IPS-15b (cell line): Measurements from ENCODE around the gene MSMP.

ENCODE experiments used
- H3K27me3 ChIP-seq: one replicate; pipeline ENCODE4 v1.6.1; 2013; ENCODE audit warnings: low read length; ENCODE audit not compliant: control insufficient read depth, insufficient read depth
- H3K36me3 ChIP-seq: one replicate; pipeline ENCODE4 v1.6.1; 2013; ENCODE audit warnings: low read length; ENCODE audit not compliant: control insufficient read depth, insufficient read depth
- H3K4me1 ChIP-seq: one replicate; pipeline ENCODE4 v1.6.1; 2013; ENCODE audit warnings: mild to moderate bottlenecking, low read length; ENCODE audit not compliant: control insufficient read depth, insufficient read depth
- H3K4me3 ChIP-seq: one replicate; pipeline ENCODE4 v1.5.1; 2013; ENCODE audit warnings: low read depth, low read length
- H3K9ac ChIP-seq: one replicate; pipeline ENCODE4 v1.6.1; 2013; ENCODE audit warnings: low read depth, mild to moderate bottlenecking, low read length
- H3K9me3 ChIP-seq: one replicate; pipeline ENCODE4 v1.6.1; 2013; ENCODE audit warnings: mild to moderate bottlenecking, low read length; ENCODE audit not compliant: control insufficient read depth, insufficient read depth

Gene MSMP

GRCh38 chr9:35728041-35728971 lies 25.8 kb downstream of the MSMP start:
- H3K4me3 ChIP-seq, result peak overlapping the region; percentile 52
- no peak overlapping the region for H3K9ac ChIP-seq
- H3K9me3 ChIP-seq, result no peaks in the 10 kb centered on the region
- H3K27me3 ChIP-seq, result no peaks in the 10 kb centered on the region
- peaks cover 34% of the 10 kb centered on the region for H3K4me1 ChIP-seq
- H3K36me3 ChIP-seq, result peaks cover 19% of the 10 kb centered on the region

GRCh38 chr9:35727676-35728040 lies 26.4 kb downstream of the MSMP start:
- Histone ChIP-seq H3K4me1 (peaks cover 34% of the 10 kb centered on the region), H3K9ac (peak overlapping the region; percentile 27), H3K36me3 (peaks cover 22% of the 10 kb centered on the region), H3K27me3 (no peaks in the 10 kb centered on the region), H3K9me3 (no peaks in the 10 kb centered on the region), H3K4me3 (peak overlapping the region; percentile 52)

GRCh38 chr9:35726931-35727330 lies 27.1 kb downstream of the MSMP start:
- peaks cover 34% of the 10 kb centered on the region for H3K4me1 ChIP-seq
- no peak overlapping the region for H3K9ac ChIP-seq
- no peak overlapping the region for H3K4me3 ChIP-seq
- peaks cover 29% of the 10 kb centered on the region for H3K36me3 ChIP-seq
- no peaks in the 10 kb centered on the region for H3K9me3 ChIP-seq
- no peaks in the 10 kb centered on the region for H3K27me3 ChIP-seq

GRCh38 chr9:35725362-35725761 lies 28.7 kb downstream of the MSMP start:
- H3K27me3 ChIP-seq, result no peaks in the 10 kb centered on the region
- no peak overlapping the region for H3K9ac ChIP-seq
- no peaks in the 10 kb centered on the region for H3K9me3 ChIP-seq
- H3K4me1 ChIP-seq, result peaks cover 31% of the 10 kb centered on the region
- peaks cover 42% of the 10 kb centered on the region for H3K36me3 ChIP-seq
- H3K4me3 ChIP-seq, result no peak overlapping the region

- H3K36me3 ChIP-seq, result peaks cover 56% of the 10 kb centered on the region
Measured at GRCh38 chr9:35723908-35724307, 30.2 kb downstream of the MSMP start.

GRCh38 chr9:35723426-35723825 lies 30.6 kb downstream of the MSMP start:
- H3K4me3 ChIP-seq, result no peak overlapping the region
- H3K9ac ChIP-seq, result no peak overlapping the region
- peaks cover 61% of the 10 kb centered on the region for H3K36me3 ChIP-seq
- peaks cover 16% of the 10 kb centered on the region for H3K4me1 ChIP-seq
- no peaks in the 10 kb centered on the region for H3K9me3 ChIP-seq
- H3K27me3 ChIP-seq, result no peaks in the 10 kb centered on the region

More at GRCh38 chr9:35723908-35724307, 30.2 kb downstream of the MSMP start:
- no peaks in the 10 kb centered on the region for H3K9me3 ChIP-seq
- H3K4me3 ChIP-seq, result no peak overlapping the region
- peaks cover 21% of the 10 kb centered on the region for H3K4me1 ChIP-seq
- no peaks in the 10 kb centered on the region for H3K27me3 ChIP-seq
- H3K9ac ChIP-seq, result no peak overlapping the region

- Histone ChIP-seq H3K4me3 (no peak overlapping the region), H3K9me3 (no peaks in the 10 kb centered on the region), H3K4me1 (no peaks in the 10 kb centered on the region), H3K36me3 (peaks cover 79% of the 10 kb centered on the region), H3K9ac (no peak overlapping the region), H3K27me3 (no peaks in the 10 kb centered on the region)
Measured at GRCh38 chr9:35719546-35719945, 34.5 kb downstream of the MSMP start.

- Histone ChIP-seq H3K36me3 (peaks cover 79% of the 10 kb centered on the region), H3K9ac (no peak overlapping the region), H3K4me1 (no peaks in the 10 kb centered on the region), H3K4me3 (no peak overlapping the region), H3K9me3 (no peaks in the 10 kb centered on the region), H3K27me3 (no peaks in the 10 kb centered on the region)
Measured at GRCh38 chr9:35718721-35719511, 35.2 kb downstream of the MSMP start.

- no peaks in the 10 kb centered on the region for H3K9me3 ChIP-seq
Measured at GRCh38 chr9:35717132-35717870, 36.8 kb downstream of the MSMP start.

GRCh38 chr9:35716230-35716629 lies 37.8 kb downstream of the MSMP start:
- Histone ChIP-seq H3K4me1 (no peaks in the 10 kb centered on the region), H3K9me3 (no peaks in the 10 kb centered on the region), H3K27me3 (no peaks in the 10 kb centered on the region), H3K36me3 (peaks cover 77% of the 10 kb centered on the region), H3K4me3 (no peak overlapping the region), H3K9ac (no peak overlapping the region)

More at GRCh38 chr9:35717132-35717870, 36.8 kb downstream of the MSMP start:
- Histone ChIP-seq H3K27me3 (no peaks in the 10 kb centered on the region), H3K4me1 (no peaks in the 10 kb centered on the region), H3K9ac (no peak overlapping the region), H3K36me3 (peaks cover 81% of the 10 kb centered on the region), H3K4me3 (no peak overlapping the region)

GRCh38 chr9:35714579-35715252 lies 39.4 kb downstream of the MSMP start:
- peaks cover 76% of the 10 kb centered on the region for H3K36me3 ChIP-seq
- H3K4me3 ChIP-seq, result no peak overlapping the region
- H3K27me3 ChIP-seq, result no peaks in the 10 kb centered on the region
- H3K4me1 ChIP-seq, result no peaks in the 10 kb centered on the region
- no peaks in the 10 kb centered on the region for H3K9me3 ChIP-seq
- no peak overlapping the region for H3K9ac ChIP-seq
